Esophagus muscularis mucosa (tissue), 4 donors: ENCODE results near the gene ABTB2. TPM values are rescaled to one million over a fixed set of nuclear protein-coding genes. Genes with fewer than 3 reads are reported as not detected.

Source experiments
- DNase-seq: peaks from one replicate; pipeline ENCODE4 v3.0.0-alpha.2; 2017; ENCODE audit errors: extremely low spot score
- H3K27ac ChIP-seq, 4 donors: fragments of 200-600 bp; sonication (generic); replicated peaks in 1 of 4; 1 replicate in 3 of 4; 2 replicates in 1 of 4; pipeline ENCODE4 v1.5.1; 2016 to 2019; ENCODE audit warnings: mild to moderate bottlenecking in 1 of 4
- H3K27me3 ChIP-seq, 4 donors: fragments of 200-600 bp; sonication (generic); one replicate each; pipeline versions ENCODE4 v1.5.1 to v1.6.0; 2016 to 2019
- H3K36me3 ChIP-seq, 4 donors: fragments of 200-600 bp; sonication (generic); one replicate each; pipeline ENCODE4 v1.5.1; 2016 to 2019
- H3K4me1 ChIP-seq, 4 donors: fragments of 200-600 bp; sonication (generic); one replicate each; pipeline ENCODE4 v1.5.1; 2016 to 2019
- H3K4me3 ChIP-seq, 4 donors: fragments of 200-600 bp; sonication (generic); 1 replicate in 2 of 4; 2 replicates in 2 of 4; pipeline ENCODE4 v1.5.1; 2016 to 2019; ENCODE audit warnings: mild to moderate bottlenecking in 4 of 4, moderate library complexity in 1 of 4
- H3K9me3 ChIP-seq, 4 donors: fragments of 200-600 bp; sonication (generic); 1 replicate in 3 of 4; 2 replicates in 1 of 4; pipeline ENCODE4 v1.5.1; 2016 to 2019
- EP300 ChIP-seq: sonication (generic); formaldehyde crosslinking; IDR thresholded peaks from one replicate; pipeline ENCODE4 v1.6.1; 2017; ENCODE audit warnings: antibody characterized with exemption
- POLR2A ChIP-seq: fragments of 450-650 bp; IDR thresholded peaks from one replicate; pipeline ENCODE4 v1.6.1; 2017; ENCODE audit warnings: antibody characterized with exemption, moderate library complexity, mild to moderate bottlenecking, low read depth
- POLR2AphosphoS5 ChIP-seq, 2 donors: sonication (generic); formaldehyde crosslinking; IDR thresholded peaks; one replicate each; pipeline ENCODE4 v1.6.1; 2017; ENCODE audit warnings: antibody characterized with exemption in 2 of 2
- WGBS: methylation state at CpG from one replicate; pipeline ENCODE4 v1.1.5; 2018; 5-methylcytosine and 5-hydroxymethylcytosine counted together
- intact Hi-C: fragments of 100-400 bp; cut with DNase I; formaldehyde crosslinking; loops from one replicate; pipeline ENCODE4 v1.15.1; 2023
- total RNA-seq, 4 donors: library from RNA; depleted of rRNA; stranded (reverse); fragments of >200 nt; gene quantifications; one replicate each; pipeline versions ENCODE4 v1.1.0 to v1.2.1, GENCODE V29; 2016
- TF ChIP-seq, protein P1 (sequence below), 3 experiments: fragments of 200-600 bp in 2 of 3; fragments of 450-650 bp in 1 of 3; sonication (generic) in 2 of 3; IDR thresholded peaks; one replicate each; pipeline ENCODE4 v1.5.1; 2017 to 2019; ENCODE audit warnings: antibody characterized with exemption in 3 of 3, mild to moderate bottlenecking in 2 of 3, moderate library complexity in 1 of 3

The ABTB2 gene
- total RNA-seq, 4 donors from 2014 or later = 5.0 to 8.0 (median 7.2) TPM

GRCh38 chr11:34218067-34218466 is 139.7 kb downstream of the ABTB2 start:
- no peak for DNase-seq
- Histone ChIP-seq H3K4me3 (no peak overlapping the region), H3K27me3 (no peaks in the 10 kb centered on the region), H3K27ac (no peak overlapping the region), H3K4me1 (peaks cover 5 to 10% (median 8%) of the 10 kb centered on the region in 4 donors), H3K36me3 (no peaks in the 10 kb centered on the region), H3K9me3 (no peaks in the 10 kb centered on the region)
- intact Hi-C loops = no loop called here
- TF ChIP-seq, protein P1, sequence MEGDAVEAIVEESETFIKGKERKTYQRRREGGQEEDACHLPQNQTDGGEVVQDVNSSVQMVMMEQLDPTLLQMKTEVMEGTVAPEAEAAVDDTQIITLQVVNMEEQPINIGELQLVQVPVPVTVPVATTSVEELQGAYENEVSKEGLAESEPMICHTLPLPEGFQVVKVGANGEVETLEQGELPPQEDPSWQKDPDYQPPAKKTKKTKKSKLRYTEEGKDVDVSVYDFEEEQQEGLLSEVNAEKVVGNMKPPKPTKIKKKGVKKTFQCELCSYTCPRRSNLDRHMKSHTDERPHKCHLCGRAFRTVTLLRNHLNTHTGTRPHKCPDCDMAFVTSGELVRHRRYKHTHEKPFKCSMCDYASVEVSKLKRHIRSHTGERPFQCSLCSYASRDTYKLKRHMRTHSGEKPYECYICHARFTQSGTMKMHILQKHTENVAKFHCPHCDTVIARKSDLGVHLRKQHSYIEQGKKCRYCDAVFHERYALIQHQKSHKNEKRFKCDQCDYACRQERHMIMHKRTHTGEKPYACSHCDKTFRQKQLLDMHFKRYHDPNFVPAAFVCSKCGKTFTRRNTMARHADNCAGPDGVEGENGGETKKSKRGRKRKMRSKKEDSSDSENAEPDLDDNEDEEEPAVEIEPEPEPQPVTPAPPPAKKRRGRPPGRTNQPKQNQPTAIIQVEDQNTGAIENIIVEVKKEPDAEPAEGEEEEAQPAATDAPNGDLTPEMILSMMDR (IDR thresholded peaks at IDR 0.05) = no peak
- no peak for TF ChIP-seq POLR2A
- TF ChIP-seq POLR2AphosphoS5 (IDR thresholded peaks at IDR 0.05) = no peak
- TF ChIP-seq EP300 = no peak

GRCh38 chr11:34216706-34217105 is 141.1 kb downstream of the ABTB2 start:
- DNase-seq = no peak
- H3K36me3 ChIP-seq = no peaks in the 10 kb centered on the region
- intact Hi-C loops = no loop called here
- H3K27ac ChIP-seq = no peak overlapping the region
- 79% methylated on average over 6 of the region's 6 CpGs for WGBS
- no peak overlapping the region for H3K4me3 ChIP-seq
- H3K4me1 ChIP-seq = no peaks in the 10 kb centered on the region
- H3K27me3 ChIP-seq = no peaks in the 10 kb centered on the region
- no peaks in the 10 kb centered on the region for H3K9me3 ChIP-seq
- TF ChIP-seq POLR2A (no peak), POLR2AphosphoS5 (IDR thresholded peaks at IDR 0.05) (no peak), EP300 (no peak)
- TF ChIP-seq, protein P1 (IDR thresholded peaks at IDR 0.05) = no peak

DNA sequence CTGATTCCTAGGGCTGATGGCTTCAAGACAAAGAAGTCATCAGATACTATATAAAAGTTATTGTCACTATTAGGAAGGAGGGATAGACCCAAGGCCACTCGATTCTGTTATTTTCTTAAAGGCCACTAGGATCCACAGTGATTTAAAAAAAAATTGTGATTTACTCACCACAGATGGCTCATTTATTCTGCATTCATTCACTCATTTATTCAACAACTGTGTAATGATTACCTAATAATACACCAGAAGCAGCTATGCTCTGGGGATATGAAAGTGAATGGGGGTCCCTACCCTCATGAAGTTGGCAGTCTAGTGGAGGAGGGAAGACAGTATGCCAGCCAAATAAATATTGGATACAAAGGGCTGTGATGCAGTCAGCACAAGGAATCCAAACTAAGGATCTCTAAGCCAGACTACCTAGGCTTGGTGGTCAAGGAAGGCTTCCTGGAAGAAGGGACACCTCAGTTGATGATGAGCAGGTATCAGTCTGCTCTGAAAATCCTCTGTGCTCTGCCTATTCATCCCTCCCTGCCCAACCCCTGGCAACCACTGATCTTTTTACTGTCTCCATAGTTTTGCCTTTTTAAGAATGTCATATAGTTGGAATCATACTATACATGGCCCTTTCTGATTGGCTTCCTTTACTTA is 141.9 kb downstream of the ABTB2 start:
- DNase-seq = no peak
- TF ChIP-seq, protein P1 (IDR thresholded peaks at IDR 0.05) = no peak
- no peak for TF ChIP-seq POLR2AphosphoS5 (IDR thresholded peaks at IDR 0.05)
- no peak for TF ChIP-seq EP300
- TF ChIP-seq POLR2A = no peak
- intact Hi-C loops = no loop called here
- Histone ChIP-seq H3K27me3 (no peaks in the 10 kb centered on the region), H3K4me1 (no peaks in the 10 kb centered on the region), H3K36me3 (no peaks in the 10 kb centered on the region), H3K9me3 (no peaks in the 10 kb centered on the region), H3K27ac (no peak overlapping the region), H3K4me3 (no peak overlapping the region)
- 81% methylated on average over 1 of the region's 1 CpG for WGBS

GRCh38 chr11:34214961-34215805 is 142.6 kb downstream of the ABTB2 start:
- no peak for TF ChIP-seq EP300
- no peak for TF ChIP-seq POLR2A
- TF ChIP-seq POLR2AphosphoS5 (IDR thresholded peaks at IDR 0.05) = no peak
- TF ChIP-seq, protein P1 (IDR thresholded peaks at IDR 0.05) = no peak
- Histone ChIP-seq H3K4me3 (no peak overlapping the region), H3K36me3 (no peaks in the 10 kb centered on the region), H3K4me1 (no peaks in the 10 kb centered on the region), H3K9me3 (no peaks in the 10 kb centered on the region), H3K27ac (no peak overlapping the region), H3K27me3 (no peaks in the 10 kb centered on the region)
- DNase-seq = no peak
- intact Hi-C loops = no loop called here
- 70% methylated on average over 5 of the region's 5 CpGs for WGBS
